SK-N-SH treated with all-trans-retinoic acid at 6 μM for 48 hours (cell line): Measurements from ENCODE around the gene ANXA11.
"Not testable (repeated sequence)": the region's sequence is repeated elsewhere in the genome, so short reads cannot be mapped to it uniquely, and the experiment has no call there.

Experiments used
- ARNTL ChIP-seq: fragments of 450-650 bp; formaldehyde crosslinking; IDR thresholded peaks from 2 replicates; pipeline ENCODE4 v1.5.0; 2020; ENCODE audit warnings: low read depth, mild to moderate bottlenecking, moderate library complexity, borderline replicate concordance
- CREB5 ChIP-seq: fragments of 250-450 bp; sonication (Bioruptor Pico); IDR thresholded peaks from 2 replicates; pipeline ENCODE4 v1.5.1; 2020; ENCODE audit warnings: low read depth, mild to moderate bottlenecking, moderate library complexity
- CSDC2 ChIP-seq: fragments of 250-450 bp; sonication (Bioruptor Pico); IDR thresholded peaks from 2 replicates; pipeline ENCODE4 v1.5.0; 2020; ENCODE audit warnings: mild to moderate bottlenecking, moderate library complexity
- ESRRG ChIP-seq: fragments of 250-450 bp; sonication (Bioruptor Pico); IDR thresholded peaks from 2 replicates; pipeline ENCODE4 v1.6.1; 2021; ENCODE audit warnings: mild to moderate bottlenecking
- GLIS3 ChIP-seq: fragments of 250-450 bp; sonication (Bioruptor Pico); IDR thresholded peaks from 2 replicates; pipeline ENCODE4 v1.5.0; 2020; ENCODE audit warnings: mild to moderate bottlenecking, moderate library complexity
- PPARA ChIP-seq: fragments of 250-450 bp; sonication (Bioruptor Pico); IDR thresholded peaks from 2 replicates; pipeline ENCODE4 v1.5.0; 2020; ENCODE audit warnings: mild to moderate bottlenecking, borderline replicate concordance
- RARB ChIP-seq: fragments of 250-450 bp; sonication (Bioruptor Pico); IDR thresholded peaks from 2 replicates; pipeline ENCODE4 v1.8.0; 2021; ENCODE audit warnings: mild to moderate bottlenecking, moderate library complexity
- TCF4 ChIP-seq: fragments of 250-450 bp; sonication (Bioruptor Pico); IDR thresholded peaks from 2 replicates; pipeline ENCODE4 v1.8.0; 2021; ENCODE audit warnings: mild to moderate bottlenecking, moderate library complexity, borderline replicate concordance
- ZFP3 ChIP-seq: fragments of 250-450 bp; sonication (Bioruptor Pico); IDR thresholded peaks from 2 replicates; pipeline ENCODE4 v1.5.0; 2020; ENCODE audit warnings: mild to moderate bottlenecking, moderate library complexity
- ZFP30 ChIP-seq: fragments of 450-650 bp; formaldehyde crosslinking; IDR thresholded peaks from 2 replicates; pipeline ENCODE4 v1.5.0; 2022; ENCODE audit warnings: mild to moderate bottlenecking, moderate library complexity
- ZNF565 ChIP-seq: fragments of 450-650 bp; formaldehyde crosslinking; conservative IDR thresholded peaks from 2 replicates; pipeline ENCODE4 v1.5.0; 2020; ENCODE audit warnings: low read depth, mild to moderate bottlenecking, moderate library complexity
- ZNF8 ChIP-seq: fragments of 450-650 bp; formaldehyde crosslinking; IDR thresholded peaks from 2 replicates; pipeline ENCODE4 v1.5.0; 2020; ENCODE audit warnings: mild to moderate bottlenecking, moderate library complexity
- TF ChIP-seq, protein P1 (sequence below): fragments of 250-450 bp; sonication (Bioruptor Pico); IDR thresholded peaks from 2 replicates; pipeline ENCODE4 v1.8.0; 2020; ENCODE audit warnings: mild to moderate bottlenecking, moderate library complexity, borderline replicate concordance

GRCh38 chr10:80202530-80202929 is 2.8 kb downstream of the ANXA11 start:
- TF ChIP-seq PPARA; ZFP3; ARNTL; ZFP30 (CRISPR knock-in tag); CSDC2 (CRISPR knock-in tag); RARB (CRISPR knock-in tag); ZNF8 (CRISPR knock-in tag); ZNF565 (CRISPR knock-in tag); ESRRG (CRISPR knock-in tag); TCF4 (CRISPR knock-in tag); CREB5; GLIS3: not testable (repeated sequence)
- TF ChIP-seq, protein P1, sequence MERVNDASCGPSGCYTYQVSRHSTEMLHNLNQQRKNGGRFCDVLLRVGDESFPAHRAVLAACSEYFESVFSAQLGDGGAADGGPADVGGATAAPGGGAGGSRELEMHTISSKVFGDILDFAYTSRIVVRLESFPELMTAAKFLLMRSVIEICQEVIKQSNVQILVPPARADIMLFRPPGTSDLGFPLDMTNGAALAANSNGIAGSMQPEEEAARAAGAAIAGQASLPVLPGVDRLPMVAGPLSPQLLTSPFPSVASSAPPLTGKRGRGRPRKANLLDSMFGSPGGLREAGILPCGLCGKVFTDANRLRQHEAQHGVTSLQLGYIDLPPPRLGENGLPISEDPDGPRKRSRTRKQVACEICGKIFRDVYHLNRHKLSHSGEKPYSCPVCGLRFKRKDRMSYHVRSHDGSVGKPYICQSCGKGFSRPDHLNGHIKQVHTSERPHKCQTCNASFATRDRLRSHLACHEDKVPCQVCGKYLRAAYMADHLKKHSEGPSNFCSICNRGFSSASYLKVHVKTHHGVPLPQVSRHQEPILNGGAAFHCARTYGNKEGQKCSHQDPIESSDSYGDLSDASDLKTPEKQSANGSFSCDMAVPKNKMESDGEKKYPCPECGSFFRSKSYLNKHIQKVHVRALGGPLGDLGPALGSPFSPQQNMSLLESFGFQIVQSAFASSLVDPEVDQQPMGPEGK (CRISPR knock-in tag) = not testable (repeated sequence)
